Activated T-cell treated with anti-CD3 and anti-CD28 coated beads, Interleukin-2, amount 50 U/mL, for 4 hours (primary cell): ENCODE data around the gene SAPCD2. TPM values are rescaled to one million over a fixed set of nuclear protein-coding genes. Genes with fewer than 3 reads are reported as not detected.

Experiments
- ATAC-seq, 2 donors: fragments of 200-7000 bp; cut with Tn5 transposase; one replicate each; pipeline ENCODE4 v1.10.0; 2021
- DNase-seq: peaks from one replicate; pipeline ENCODE4 v3.0.0-alpha.2; 2020
- H3K27me3 Mint-ChIP-seq: one replicate; pipeline ENCODE4 v1.8.0; 2021; ENCODE audit warnings: low read depth, mixed read lengths
- H3K36me3 Mint-ChIP-seq: one replicate; pipeline ENCODE4 v1.8.0; 2022; ENCODE audit warnings: mixed read lengths; ENCODE audit not compliant: insufficient read depth
- H3K4me1 Mint-ChIP-seq: one replicate; pipeline ENCODE4 v1.8.0; 2021; ENCODE audit warnings: low read depth, mixed read lengths
- H3K4me3 Mint-ChIP-seq: one replicate; pipeline ENCODE4 v1.8.0; 2021; ENCODE audit warnings: mild to moderate bottlenecking, moderate library complexity, mixed read lengths
- H3K9me3 Mint-ChIP-seq: one replicate; pipeline ENCODE4 v1.8.0; 2021; ENCODE audit warnings: mixed read lengths
- total RNA-seq, 3 donors: library from RNA; stranded (reverse); gene quantifications; one replicate each; pipeline ENCODE4 v1.2.1, GENCODE V29; 2021

The SAPCD2 gene
- total RNA-seq, 3 donors from 2014 or later = 3.6 to 5.5 (median 4.6) TPM

GRCh38 chr9:137055385-137056364 is 14.7 kb downstream of the SAPCD2 start:
- Mint-ChIP-seq H3K36me3 (no peaks in the 10 kb centered on the region), H3K4me3 (no peak overlapping the region), H3K9me3 (no peaks in the 10 kb centered on the region), H3K27me3 (peaks cover 11% of the 10 kb centered on the region), H3K4me1 (no peaks in the 10 kb centered on the region)
- DNase-seq (no peak), ATAC-seq (no peak)

GRCh38 chr9:137054932-137055384 is 15.4 kb downstream of the SAPCD2 start:
- H3K9me3 Mint-ChIP-seq = no peaks in the 10 kb centered on the region

GRCh38 chr9:137053944-137054931 is 16.1 kb downstream of the SAPCD2 start, which contains the start of gene ENTPD2:
Gene ENTPD2, minus strand, starts transcription at chr9:137054061. Its CDS starts 64 bp downstream, at chr9:137053997.
- no peak within 1 kb of the TSS for H3K4me3 Mint-ChIP-seq

More at GRCh38 chr9:137054932-137055384, 15.4 kb downstream of the SAPCD2 start:
- ATAC-seq (no peak), DNase-seq (no peak)
- Mint-ChIP-seq H3K27me3 (peaks cover 17% of the 10 kb centered on the region), H3K4me1 (no peaks in the 10 kb centered on the region), H3K36me3 (no peaks in the 10 kb centered on the region), H3K4me3 (no peak overlapping the region)

GRCh38 chr9:137052998-137053943 is 17.1 kb downstream of the SAPCD2 start:
- peak; percentile 41 to 49 for ATAC-seq
- Mint-ChIP-seq H3K36me3 (no peaks in the 10 kb centered on the region), H3K9me3 (no peaks in the 10 kb centered on the region), H3K27me3 (peaks cover 24% of the 10 kb centered on the region), H3K4me3 (no peak overlapping the region), H3K4me1 (no peaks in the 10 kb centered on the region)
- no peak for DNase-seq

More at GRCh38 chr9:137053944-137054931, 16.1 kb downstream of the SAPCD2 start, which contains the start of gene ENTPD2:
- ATAC-seq = peak; percentile 47 to 69
- H3K4me1 Mint-ChIP-seq = no peaks in the 10 kb centered on the region
- H3K27me3 Mint-ChIP-seq = peaks cover 24% of the 10 kb centered on the region
- DNase-seq = peak; percentile 47
- no peaks in the 10 kb centered on the region for H3K9me3 Mint-ChIP-seq
- H3K36me3 Mint-ChIP-seq = no peaks in the 10 kb centered on the region

GRCh38 chr9:137052293-137052692 is 18.1 kb downstream of the SAPCD2 start:
- ATAC-seq (no peak), DNase-seq (no peak)
- no peaks in the 10 kb centered on the region for H3K4me1 Mint-ChIP-seq
- H3K4me3 Mint-ChIP-seq = no peak overlapping the region
- H3K9me3 Mint-ChIP-seq = no peaks in the 10 kb centered on the region
- H3K27me3 Mint-ChIP-seq = peaks cover 33% of the 10 kb centered on the region
- H3K36me3 Mint-ChIP-seq = no peaks in the 10 kb centered on the region

- H3K4me1 Mint-ChIP-seq = peaks cover 4% of the 10 kb centered on the region
- H3K9me3 Mint-ChIP-seq = no peaks in the 10 kb centered on the region
- no peak for ATAC-seq
Measured at GRCh38 chr9:137051145-137051724, 19.1 kb downstream of the SAPCD2 start.

GRCh38 chr9:137050570-137050969 is 19.8 kb downstream of the SAPCD2 start:
- Mint-ChIP-seq H3K27me3 (peaks cover 43% of the 10 kb centered on the region), H3K36me3 (no peaks in the 10 kb centered on the region), H3K4me1 (peaks cover 4% of the 10 kb centered on the region), H3K4me3 (no peak overlapping the region), H3K9me3 (no peaks in the 10 kb centered on the region)
- DNase-seq (no peak), ATAC-seq (no peak)

More at GRCh38 chr9:137051145-137051724, 19.1 kb downstream of the SAPCD2 start:
- DNase-seq = no peak
- no peaks in the 10 kb centered on the region for H3K36me3 Mint-ChIP-seq
- H3K27me3 Mint-ChIP-seq = peaks cover 43% of the 10 kb centered on the region
- H3K4me3 Mint-ChIP-seq = no peak overlapping the region

- peak in 1 of 2 donors; percentile 32 for ATAC-seq
- Mint-ChIP-seq H3K36me3 (no peaks in the 10 kb centered on the region), H3K27me3 (peaks cover 47% of the 10 kb centered on the region), H3K9me3 (no peaks in the 10 kb centered on the region), H3K4me1 (peaks cover 9% of the 10 kb centered on the region), H3K4me3 (no peak overlapping the region)
- DNase-seq = peak; percentile 49
Measured at GRCh38 chr9:137049544-137050449, 20.6 kb downstream of the SAPCD2 start.

- Mint-ChIP-seq H3K4me3 (no peak overlapping the region), H3K4me1 (peaks cover 14% of the 10 kb centered on the region), H3K27me3 (peaks cover 53% of the 10 kb centered on the region), H3K36me3 (no peaks in the 10 kb centered on the region), H3K9me3 (no peaks in the 10 kb centered on the region)
- ATAC-seq = no peak
- DNase-seq = no peak
Measured at GRCh38 chr9:137048655-137049543, 21.5 kb downstream of the SAPCD2 start.

GRCh38 chr9:137046088-137046787 is 24.1 kb downstream of the SAPCD2 start, which contains the start of gene NPDC1:
Gene NPDC1, minus strand, starts transcription at chr9:137046177. Its CDS starts 188 bp downstream, at chr9:137045989.
- peak within 1 kb of the TSS; percentile 63 for H3K4me3 Mint-ChIP-seq
- no peaks in the 10 kb centered on the region for H3K36me3 Mint-ChIP-seq
- H3K27me3 Mint-ChIP-seq = peaks cover 52% of the 10 kb centered on the region
- DNase-seq = peak; percentile 73
- no peaks in the 10 kb centered on the region for H3K9me3 Mint-ChIP-seq
- peak; percentile 82 to 84 for ATAC-seq
- H3K4me1 Mint-ChIP-seq = peaks cover 16% of the 10 kb centered on the region
